Trophoblast cell (in vitro differentiated cells and primary cell): Measurements from ENCODE around the gene APOF.
"Not testable (repeated sequence)": the region's sequence is repeated elsewhere in the genome, so short reads cannot be mapped to it uniquely, and the experiment has no call there.

Experiments used
- DNase-seq, 2 donors: peaks; one replicate each; pipeline ENCODE4 v3.0.0-alpha.2; 2016
- H2AFZ ChIP-seq: 2 replicates; pipeline ENCODE4 v1.6.1; 2013; ENCODE audit warnings: low read length, moderate library complexity, mild to moderate bottlenecking; ENCODE audit not compliant: insufficient read depth, poor library complexity
- H2AK5ac ChIP-seq: 2 replicates; pipeline ENCODE4 v1.6.1; 2013; ENCODE audit warnings: mild to moderate bottlenecking, low read length
- H2BK120ac ChIP-seq: 2 replicates; pipeline ENCODE4 v1.6.1; 2013; ENCODE audit warnings: low read length, mild to moderate bottlenecking, moderate library complexity; ENCODE audit not compliant: insufficient read depth, poor library complexity
- H2BK12ac ChIP-seq: 2 replicates; pipeline ENCODE4 v1.6.1; 2013; ENCODE audit warnings: mild to moderate bottlenecking, low read length, moderate library complexity
- H2BK5ac ChIP-seq: 2 replicates; pipeline ENCODE4 v1.6.1; 2013; ENCODE audit warnings: low read length, low read depth, moderate library complexity, mild to moderate bottlenecking; ENCODE audit not compliant: poor library complexity
- H3K14ac ChIP-seq: 2 replicates; pipeline ENCODE4 v1.6.1; 2013; ENCODE audit warnings: mild to moderate bottlenecking, low read length
- H3K18ac ChIP-seq: 2 replicates; pipeline ENCODE4 v1.6.1; 2013; ENCODE audit warnings: mild to moderate bottlenecking, low read length
- H3K23ac ChIP-seq: 2 replicates; pipeline ENCODE4 v1.6.1; 2013; ENCODE audit warnings: low read length
- H3K27ac ChIP-seq: 2 replicates; pipeline ENCODE4 v1.5.1; 2013; ENCODE audit warnings: low read depth, mild to moderate bottlenecking, inconsistent platforms, low read length, moderate library complexity
- H3K27me3 ChIP-seq: 2 replicates; pipeline ENCODE4 v1.6.1; 2013; ENCODE audit warnings: inconsistent platforms, mild to moderate bottlenecking, low read length, moderate library complexity; ENCODE audit not compliant: insufficient read depth
- H3K36me3 ChIP-seq, 2 experiments: 1 replicate in 1 of 2; 2 replicates in 1 of 2; pipeline ENCODE4 v1.6.1; 2013; ENCODE audit warnings: low read length in 2 of 2, mild to moderate bottlenecking in 2 of 2, moderate library complexity in 1 of 2; ENCODE audit not compliant: insufficient read depth in 2 of 2, control insufficient read depth in 1 of 2
- H3K4ac ChIP-seq: 2 replicates; pipeline ENCODE4 v1.6.1; 2013; ENCODE audit warnings: low read depth, mild to moderate bottlenecking, low read length, moderate library complexity
- H3K4me1 ChIP-seq, 2 experiments: 1 replicate in 1 of 2; 2 replicates in 1 of 2; pipeline ENCODE4 v1.6.1; 2013; ENCODE audit warnings: low read length in 2 of 2, mild to moderate bottlenecking in 2 of 2, moderate library complexity in 1 of 2; ENCODE audit not compliant: insufficient read depth in 2 of 2, control insufficient read depth in 1 of 2
- H3K4me2 ChIP-seq: 2 replicates; pipeline ENCODE4 v1.6.1; 2013; ENCODE audit warnings: inconsistent platforms, mild to moderate bottlenecking, low read length, moderate library complexity
- H3K4me3 ChIP-seq: 2 replicates; pipeline ENCODE4 v1.5.1; 2013; ENCODE audit warnings: mild to moderate bottlenecking, low read depth, low read length, inconsistent platforms
- H3K79me1 ChIP-seq: one replicate; pipeline ENCODE4 v1.6.1; 2013; ENCODE audit warnings: low read length
- H3K79me2 ChIP-seq: 2 replicates; pipeline ENCODE4 v1.6.1; 2013; ENCODE audit warnings: low read length, mild to moderate bottlenecking; ENCODE audit not compliant: control insufficient read depth, insufficient read depth, poor library complexity
- H3K9ac ChIP-seq: 2 replicates; pipeline ENCODE4 v1.6.1; 2013; ENCODE audit warnings: mild to moderate bottlenecking, low read length
- H3K9me3 ChIP-seq: 2 replicates; pipeline ENCODE4 v1.6.1; 2013; ENCODE audit warnings: low read depth, mild to moderate bottlenecking, control low read depth, inconsistent platforms, low read length; ENCODE audit not compliant: insufficient read depth
- H4K12ac ChIP-seq: 2 replicates; pipeline ENCODE4 v1.6.1; 2013; ENCODE audit warnings: low read depth, mild to moderate bottlenecking, low read length, moderate library complexity
- H4K8ac ChIP-seq: 2 replicates; pipeline ENCODE4 v1.6.1; 2013; ENCODE audit warnings: low read depth, mild to moderate bottlenecking, low read length, moderate library complexity
- H4K91ac ChIP-seq: one replicate; pipeline ENCODE4 v1.6.1; 2013; ENCODE audit warnings: low read depth, mild to moderate bottlenecking, low read length, moderate library complexity
- WGBS: extraction: QIAGEN DNeasy Blood & Tissue Kit; methylation state at CpG from one replicate; pipeline ENCODE4 v1.1.7; 2013; ENCODE audit warnings: missing lambda C conversion rate; ENCODE audit not compliant: insufficient read length, insufficient coverage; ENCODE audit errors: extremely low coverage; 5-methylcytosine and 5-hydroxymethylcytosine counted together

Gene APOF

DNA sequence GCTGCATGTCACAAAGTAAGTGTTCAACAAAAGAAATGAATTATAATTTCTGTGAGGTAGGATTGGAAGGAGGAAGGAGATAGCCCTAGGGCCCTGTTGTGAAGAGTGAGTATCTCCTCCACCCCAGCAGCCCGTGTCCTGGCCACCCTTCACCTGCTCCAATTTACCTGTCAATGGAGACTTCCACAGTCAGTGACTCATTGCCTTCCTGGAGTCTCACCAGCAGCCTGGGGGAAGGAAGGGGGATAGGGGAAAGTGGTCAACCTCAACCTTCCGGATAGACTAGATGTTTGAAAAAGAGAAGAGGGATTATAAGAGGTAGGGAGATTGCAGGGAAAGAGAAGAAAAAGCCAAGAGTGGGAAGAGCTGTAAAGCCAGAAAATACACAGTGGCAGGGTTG lies 12.0 kb downstream of the APOF start:
- Histone ChIP-seq H3K27ac (peak overlapping the region; percentile 82), H3K9ac (no peak overlapping the region), H3K14ac (no peak overlapping the region), H3K36me3 (peaks cover 52 to 64% of the 10 kb centered on the region in 2 experiments), H2AFZ (no peak overlapping the region), H3K4ac (no peak overlapping the region), H3K79me1 (peaks cover 5% of the 10 kb centered on the region), H4K91ac (peak overlapping the region; percentile 72), H3K18ac (peak overlapping the region; percentile 56), H3K23ac (no peak overlapping the region), H4K8ac (no peak overlapping the region), H3K9me3 (no peaks in the 10 kb centered on the region), H2BK5ac (peak overlapping the region; percentile 84), H4K12ac (no peak overlapping the region), H3K4me1 (peaks cover 5% of the 10 kb centered on the region in 2 experiments), H3K4me3 (no peak overlapping the region), H2AK5ac (no peak overlapping the region), H3K27me3 (no peaks in the 10 kb centered on the region), H3K79me2 (no peaks in the 10 kb centered on the region), H2BK12ac (no peak overlapping the region), H2BK120ac (peak overlapping the region; percentile 81), H3K4me2 (peak overlapping the region; percentile 33)
- peak; percentile 87 to 94 for DNase-seq
- no CpG with 5 or more reads among the region's 2 CpGs for WGBS

DNA sequence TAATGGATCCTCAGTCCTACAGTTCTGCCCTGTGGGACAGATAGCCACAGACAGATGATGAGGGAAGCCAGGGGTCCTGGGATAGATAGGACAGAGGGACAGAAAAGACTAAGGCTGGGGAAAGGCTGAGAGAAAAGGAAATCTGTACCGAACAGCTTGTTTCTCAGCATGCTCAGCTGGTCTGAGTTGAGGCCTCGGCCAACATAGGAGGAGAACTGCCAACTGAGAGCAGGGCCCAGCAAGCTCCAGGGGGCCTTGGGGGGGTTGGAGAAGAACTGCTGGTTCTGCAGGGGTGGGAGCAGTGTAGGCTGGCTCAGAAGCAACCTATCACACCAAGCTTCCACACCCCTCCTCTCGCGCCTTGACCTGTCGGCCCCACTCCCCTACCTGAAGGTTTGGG lies 13.9 kb downstream of the APOF start:
- Histone ChIP-seq H3K9me3 (no peaks in the 10 kb centered on the region), H3K79me1 (peaks cover 5% of the 10 kb centered on the region), H3K27me3 (no peaks in the 10 kb centered on the region), H2BK5ac (no peak overlapping the region), H3K23ac (no peak overlapping the region), H3K4me2 (no peak overlapping the region), H3K4me1 (peaks cover 5% of the 10 kb centered on the region in 2 experiments), H2AFZ (no peak overlapping the region), H2AK5ac (no peak overlapping the region), H3K27ac (no peak overlapping the region), H3K4me3 (no peak overlapping the region), H3K36me3 (peaks cover 43 to 58% of the 10 kb centered on the region in 2 experiments), H4K8ac (no peak overlapping the region), H4K12ac (no peak overlapping the region), H3K4ac (no peak overlapping the region), H3K14ac (no peak overlapping the region), H3K9ac (no peak overlapping the region), H2BK12ac (no peak overlapping the region), H3K18ac (no peak overlapping the region), H4K91ac (no peak overlapping the region), H3K79me2 (no peaks in the 10 kb centered on the region), H2BK120ac (no peak overlapping the region)
- no peak for DNase-seq
- WGBS = no CpG with 5 or more reads among the region's 5 CpGs

DNA sequence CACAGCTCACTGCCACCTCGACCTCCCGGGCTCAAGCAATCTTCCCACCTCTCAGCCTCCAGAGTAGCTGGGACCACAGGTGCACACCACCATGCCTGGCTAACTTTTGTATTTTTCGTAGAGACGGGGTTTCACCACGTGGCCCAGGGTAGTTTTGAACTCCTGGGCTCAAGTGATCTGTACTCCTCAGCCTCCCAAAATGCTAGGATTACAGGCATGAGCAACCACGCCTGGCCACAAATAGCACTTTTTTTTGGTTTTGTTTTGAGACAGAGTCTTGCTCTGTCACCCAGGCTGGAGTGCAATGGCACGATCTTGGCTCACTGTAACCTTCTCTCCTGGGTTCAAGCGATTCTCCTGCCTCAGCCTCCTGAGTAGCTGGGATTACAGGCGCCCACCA lies 15.4 kb downstream of the APOF start:
- not testable (repeated sequence) for H3K79me2 ChIP-seq, H3K14ac ChIP-seq, H3K23ac ChIP-seq, H2BK5ac ChIP-seq, H2AFZ ChIP-seq, H3K9ac ChIP-seq, H2AK5ac ChIP-seq, H2BK12ac ChIP-seq, H3K18ac ChIP-seq, H3K27ac ChIP-seq, H3K4me1 ChIP-seq, H4K91ac ChIP-seq, H3K4me2 ChIP-seq, H4K12ac ChIP-seq, DNase-seq, H3K9me3 ChIP-seq, H2BK120ac ChIP-seq, H3K79me1 ChIP-seq, H3K27me3 ChIP-seq, H3K4me3 ChIP-seq, H3K4ac ChIP-seq, H4K8ac ChIP-seq
- peaks cover 41 to 69% of the 10 kb centered on the region in 2 experiments for H3K36me3 ChIP-seq
- WGBS = no CpG with 5 or more reads among the region's 9 CpGs

DNA sequence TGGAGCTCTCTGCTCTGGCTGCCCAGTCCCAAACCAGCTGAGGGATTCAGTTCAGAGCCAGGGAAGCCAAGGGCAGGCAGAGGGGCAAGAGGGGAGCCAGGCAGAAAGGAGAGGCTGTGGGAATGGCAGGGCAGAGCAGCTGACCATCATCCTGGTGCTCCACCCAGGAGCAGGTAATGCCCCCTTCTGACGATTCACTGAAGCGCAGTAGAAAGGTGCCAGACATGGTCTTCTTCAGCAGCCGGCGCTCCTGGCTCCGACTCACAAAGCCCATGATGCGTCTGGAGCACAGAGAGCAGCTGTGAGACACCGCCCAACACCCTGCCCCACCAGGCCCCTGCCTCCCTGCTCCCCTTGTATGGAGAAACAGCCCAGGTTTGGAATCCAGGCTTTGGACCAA lies 16.0 kb downstream of the APOF start:
- Histone ChIP-seq H3K36me3 (peaks cover 41 to 69% of the 10 kb centered on the region in 2 experiments), H3K4me2 (no peak overlapping the region), H2BK120ac (no peak overlapping the region), H2AFZ (no peak overlapping the region), H3K9me3 (no peaks in the 10 kb centered on the region), H3K14ac (no peak overlapping the region), H3K79me1 (peaks cover 5% of the 10 kb centered on the region), H2BK12ac (no peak overlapping the region), H3K79me2 (no peaks in the 10 kb centered on the region), H3K4me3 (no peak overlapping the region), H3K9ac (no peak overlapping the region), H3K4me1 (peaks cover 5% of the 10 kb centered on the region in 2 experiments), H2AK5ac (no peak overlapping the region), H4K91ac (no peak overlapping the region), H3K27ac (no peak overlapping the region), H3K18ac (no peak overlapping the region), H4K12ac (no peak overlapping the region), H3K4ac (no peak overlapping the region), H3K23ac (no peak overlapping the region), H2BK5ac (no peak overlapping the region), H3K27me3 (no peaks in the 10 kb centered on the region), H4K8ac (no peak overlapping the region)
- no peak for DNase-seq
- WGBS = no CpG with 5 or more reads among the region's 7 CpGs
